ENCODE data around the gene KDSR.

The KDSR gene

GRCh38 chr18:63326011-63326410, 41.0 kb downstream of the KDSR start:
- no peak overlapping the region for H3K14ac ChIP-seq (ENCODE audit: low read length)
- H2BK5ac ChIP-seq (ENCODE audit: low read depth, low read length, poor library complexity): no peak overlapping the region
- no peak overlapping the region for H3K27ac ChIP-seq (ENCODE audit: low read depth, low read length)
- H4K12ac ChIP-seq (ENCODE audit: low read depth, low read length): no peak overlapping the region
- no peaks in the 10 kb centered on the region for H3K79me2 ChIP-seq (ENCODE audit: control insufficient read depth, insufficient read depth, low read length, poor library complexity)
- peaks cover 3 to 4% of the 10 kb centered on the region in 2 experiments for H3K4me1 ChIP-seq (ENCODE audit: control insufficient read depth in 1 of 2, insufficient read depth in 2 of 2, low read length in 2 of 2)
- H2BK12ac ChIP-seq (ENCODE audit: low read length): no peak overlapping the region
- H3K9me3 ChIP-seq (ENCODE audit: insufficient read depth, low read depth, low read length): no peaks in the 10 kb centered on the region
- no peaks in the 10 kb centered on the region for H3K27me3 ChIP-seq (ENCODE audit: insufficient read depth, low read length)
- H4K91ac ChIP-seq (ENCODE audit: low read depth, low read length): no peak overlapping the region
- H3K4me2 ChIP-seq (ENCODE audit: low read length): no peak overlapping the region
- no peak overlapping the region for H2BK120ac ChIP-seq (ENCODE audit: insufficient read depth, low read length, poor library complexity)
- WGBS (ENCODE audit: extremely low coverage, insufficient coverage, insufficient read length): no CpG with 5 or more reads among the region's 5 CpGs
- peaks cover 0 to 2% of the 10 kb centered on the region in 2 experiments for H3K36me3 ChIP-seq (ENCODE audit: control insufficient read depth in 1 of 2, insufficient read depth in 2 of 2, low read length in 2 of 2)
- H2AK5ac ChIP-seq (ENCODE audit: low read length): no peak overlapping the region
- H3K79me1 ChIP-seq (ENCODE audit: low read length): no peaks in the 10 kb centered on the region
- DNase-seq: no peak
- H2AFZ ChIP-seq (ENCODE audit: insufficient read depth, low read length, poor library complexity): no peak overlapping the region
- H3K18ac ChIP-seq (ENCODE audit: low read length): no peak overlapping the region
- H3K4me3 ChIP-seq (ENCODE audit: low read depth, low read length): no peak overlapping the region
- no peak overlapping the region for H3K9ac ChIP-seq (ENCODE audit: low read length)
- no peak overlapping the region for H4K8ac ChIP-seq (ENCODE audit: low read depth, low read length)
- H3K23ac ChIP-seq (ENCODE audit: low read length): no peak overlapping the region
- no peak overlapping the region for H3K4ac ChIP-seq (ENCODE audit: low read depth, low read length)

DNA sequence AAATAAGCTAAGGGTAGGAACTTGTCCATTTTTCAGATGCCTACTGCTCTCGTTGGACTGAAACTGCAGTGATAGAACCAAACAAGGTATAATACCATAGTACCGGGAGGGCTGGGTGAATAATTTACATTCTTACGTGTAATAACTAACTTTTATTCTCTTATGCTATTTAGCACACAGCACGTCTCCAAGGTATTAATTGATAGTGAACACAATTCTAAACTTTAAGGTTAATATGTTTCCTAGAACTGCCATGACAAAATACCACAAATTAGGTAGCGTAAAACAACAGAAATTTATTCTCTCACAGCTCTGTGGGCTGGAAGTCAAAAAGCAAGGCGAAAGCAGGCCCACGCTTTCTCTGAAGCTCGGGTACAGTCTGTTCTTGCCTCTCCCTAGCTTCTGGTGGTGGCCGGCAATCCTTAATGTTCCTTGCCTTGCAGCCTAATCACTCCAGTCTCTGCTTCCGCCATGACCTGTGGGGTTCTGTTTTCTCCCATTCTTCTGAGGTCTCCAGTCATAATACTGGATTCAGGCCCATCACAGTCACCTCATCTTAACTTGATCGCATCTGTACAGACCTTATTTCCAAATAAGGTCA, 41.8 kb downstream of the KDSR start:
- no peak overlapping the region for H3K27ac ChIP-seq (ENCODE audit: low read depth, low read length)
- no peak overlapping the region for H3K4me3 ChIP-seq (ENCODE audit: low read depth, low read length)
- no peak overlapping the region for H2AFZ ChIP-seq (ENCODE audit: insufficient read depth, low read length, poor library complexity)
- H2BK120ac ChIP-seq (ENCODE audit: insufficient read depth, low read length, poor library complexity): no peak overlapping the region
- H3K9me3 ChIP-seq (ENCODE audit: insufficient read depth, low read depth, low read length): no peaks in the 10 kb centered on the region
- H2BK5ac ChIP-seq (ENCODE audit: low read depth, low read length, poor library complexity): no peak overlapping the region
- no peak overlapping the region for H3K4ac ChIP-seq (ENCODE audit: low read depth, low read length)
- WGBS (ENCODE audit: extremely low coverage, insufficient coverage, insufficient read length): no CpG with 5 or more reads among the region's 11 CpGs
- H3K4me1 ChIP-seq (ENCODE audit: control insufficient read depth in 1 of 2, insufficient read depth in 2 of 2, low read length in 2 of 2): peaks cover 5 to 9% of the 10 kb centered on the region in 2 experiments
- peaks cover 0 to under 1% of the 10 kb centered on the region in 2 experiments for H3K36me3 ChIP-seq (ENCODE audit: control insufficient read depth in 1 of 2, insufficient read depth in 2 of 2, low read length in 2 of 2)
- H3K79me2 ChIP-seq (ENCODE audit: control insufficient read depth, insufficient read depth, low read length, poor library complexity): no peaks in the 10 kb centered on the region
- no peak overlapping the region for H3K4me2 ChIP-seq (ENCODE audit: low read length)
- H2AK5ac ChIP-seq (ENCODE audit: low read length): no peak overlapping the region
- no peak overlapping the region for H3K9ac ChIP-seq (ENCODE audit: low read length)
- no peak overlapping the region for H4K8ac ChIP-seq (ENCODE audit: low read depth, low read length)
- peaks cover 4% of the 10 kb centered on the region for H3K79me1 ChIP-seq (ENCODE audit: low read length)
- H2BK12ac ChIP-seq (ENCODE audit: low read length): no peak overlapping the region
- no peak overlapping the region for H3K23ac ChIP-seq (ENCODE audit: low read length)
- H4K12ac ChIP-seq (ENCODE audit: low read depth, low read length): no peak overlapping the region
- DNase-seq: no peak
- no peak overlapping the region for H4K91ac ChIP-seq (ENCODE audit: low read depth, low read length)
- H3K14ac ChIP-seq (ENCODE audit: low read length): no peak overlapping the region
- H3K18ac ChIP-seq (ENCODE audit: low read length): no peak overlapping the region
- no peaks in the 10 kb centered on the region for H3K27me3 ChIP-seq (ENCODE audit: insufficient read depth, low read length)

- no CpG with 5 or more reads among the region's 8 CpGs for WGBS (ENCODE audit: extremely low coverage, insufficient coverage, insufficient read length)
- no peak overlapping the region for H4K12ac ChIP-seq (ENCODE audit: low read depth, low read length)
- no peak overlapping the region for H3K14ac ChIP-seq (ENCODE audit: low read length)
- H3K27me3 ChIP-seq (ENCODE audit: insufficient read depth, low read length): peaks cover 12% of the 10 kb centered on the region
- no peak overlapping the region for H2BK5ac ChIP-seq (ENCODE audit: low read depth, low read length, poor library complexity)
- no peak overlapping the region for H2BK120ac ChIP-seq (ENCODE audit: insufficient read depth, low read length, poor library complexity)
- no peak overlapping the region for H2AFZ ChIP-seq (ENCODE audit: insufficient read depth, low read length, poor library complexity)
- no peak overlapping the region for H3K4ac ChIP-seq (ENCODE audit: low read depth, low read length)
- peak; percentile 54 to 85 for DNase-seq
- peak overlapping the region; percentile 11 for H3K4me2 ChIP-seq (ENCODE audit: low read length)
- peaks cover 2% of the 10 kb centered on the region for H3K9me3 ChIP-seq (ENCODE audit: insufficient read depth, low read depth, low read length)
- no peak overlapping the region for H4K91ac ChIP-seq (ENCODE audit: low read depth, low read length)
- no peak overlapping the region for H4K8ac ChIP-seq (ENCODE audit: low read depth, low read length)
- H3K79me1 ChIP-seq (ENCODE audit: low read length): peaks cover 4% of the 10 kb centered on the region
- H3K18ac ChIP-seq (ENCODE audit: low read length): no peak overlapping the region
- H3K4me1 ChIP-seq (ENCODE audit: control insufficient read depth in 1 of 2, insufficient read depth in 2 of 2, low read length in 2 of 2): peaks cover 10 to 15% of the 10 kb centered on the region in 2 experiments
- H2BK12ac ChIP-seq (ENCODE audit: low read length): no peak overlapping the region
- H3K79me2 ChIP-seq (ENCODE audit: control insufficient read depth, insufficient read depth, low read length, poor library complexity): no peaks in the 10 kb centered on the region
- H3K4me3 ChIP-seq (ENCODE audit: low read depth, low read length): no peak overlapping the region
- no peak overlapping the region for H3K27ac ChIP-seq (ENCODE audit: low read depth, low read length)
- no peaks in the 10 kb centered on the region for H3K36me3 ChIP-seq (ENCODE audit: control insufficient read depth in 1 of 2, insufficient read depth in 2 of 2, low read length in 2 of 2)
- H3K23ac ChIP-seq (ENCODE audit: low read length): no peak overlapping the region
- no peak overlapping the region for H2AK5ac ChIP-seq (ENCODE audit: low read length)
- H3K9ac ChIP-seq (ENCODE audit: low read length): peak overlapping the region; percentile 54
Observed at GRCh38 chr18:63322908-63323634, 43.9 kb downstream of the KDSR start.

DNA sequence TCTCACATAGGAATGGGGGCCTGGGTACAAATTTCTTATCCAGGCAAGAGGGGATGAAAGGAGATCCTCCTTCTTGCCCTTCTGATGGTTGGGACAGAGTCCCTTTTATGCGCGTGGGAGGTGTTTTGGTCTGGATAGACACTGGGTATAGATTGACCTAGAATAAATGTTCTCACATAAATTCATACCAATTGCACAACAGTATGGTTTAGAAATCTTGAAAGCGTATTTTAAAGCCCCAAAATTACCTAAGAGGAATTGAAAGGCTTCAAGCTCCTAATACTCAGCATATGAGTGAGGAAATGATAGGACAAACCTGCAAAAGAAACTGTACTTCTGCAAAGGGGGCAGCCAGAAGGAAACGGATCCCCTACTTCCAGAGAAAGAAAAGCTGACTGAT, 44.8 kb downstream of the KDSR start:
- Histone ChIP-seq H4K12ac (ENCODE audit: low read depth, low read length) (no peak overlapping the region), H3K36me3 (ENCODE audit: control insufficient read depth in 1 of 2, insufficient read depth in 2 of 2, low read length in 2 of 2) (no peaks in the 10 kb centered on the region), H2BK5ac (ENCODE audit: low read depth, low read length, poor library complexity) (no peak overlapping the region), H3K4ac (ENCODE audit: low read depth, low read length) (no peak overlapping the region), H3K79me1 (ENCODE audit: low read length) (peaks cover 4% of the 10 kb centered on the region), H3K27ac (ENCODE audit: low read depth, low read length) (no peak overlapping the region), H3K79me2 (ENCODE audit: control insufficient read depth, insufficient read depth, low read length, poor library complexity) (no peaks in the 10 kb centered on the region), H3K9me3 (ENCODE audit: insufficient read depth, low read depth, low read length) (peaks cover 4% of the 10 kb centered on the region), H4K8ac (ENCODE audit: low read depth, low read length) (no peak overlapping the region), H3K18ac (ENCODE audit: low read length) (no peak overlapping the region), H3K4me2 (ENCODE audit: low read length) (no peak overlapping the region), H3K9ac (ENCODE audit: low read length) (no peak overlapping the region), H2BK12ac (ENCODE audit: low read length) (no peak overlapping the region), H2AFZ (ENCODE audit: insufficient read depth, low read length, poor library complexity) (no peak overlapping the region), H3K27me3 (ENCODE audit: insufficient read depth, low read length) (peaks cover 13% of the 10 kb centered on the region), H2BK120ac (ENCODE audit: insufficient read depth, low read length, poor library complexity) (no peak overlapping the region), H3K23ac (ENCODE audit: low read length) (no peak overlapping the region), H2AK5ac (ENCODE audit: low read length) (no peak overlapping the region), H3K14ac (ENCODE audit: low read length) (no peak overlapping the region), H3K4me3 (ENCODE audit: low read depth, low read length) (no peak overlapping the region), H3K4me1 (ENCODE audit: control insufficient read depth in 1 of 2, insufficient read depth in 2 of 2, low read length in 2 of 2) (peaks cover 10 to 15% of the 10 kb centered on the region in 2 experiments), H4K91ac (ENCODE audit: low read depth, low read length) (no peak overlapping the region)
- no CpG with 5 or more reads among the region's 4 CpGs for WGBS (ENCODE audit: extremely low coverage, insufficient coverage, insufficient read length)
- peak in 1 of 2 donors; percentile 26 for DNase-seq

Measured in trophoblast cell (in vitro differentiated cells and primary cell).